ENCODE measurements around the gene B3GALT2. TPM values are rescaled to one million over a fixed set of nuclear protein-coding genes. Genes with fewer than 3 reads are reported as not detected.

Gene B3GALT2
- total and polyA plus RNA-seq, 9 of the 15 experiments (the other 6 are each of a cell fraction or from before 2014, with no cell fraction given): 0.03 TPM; not detected in 8

DNA sequence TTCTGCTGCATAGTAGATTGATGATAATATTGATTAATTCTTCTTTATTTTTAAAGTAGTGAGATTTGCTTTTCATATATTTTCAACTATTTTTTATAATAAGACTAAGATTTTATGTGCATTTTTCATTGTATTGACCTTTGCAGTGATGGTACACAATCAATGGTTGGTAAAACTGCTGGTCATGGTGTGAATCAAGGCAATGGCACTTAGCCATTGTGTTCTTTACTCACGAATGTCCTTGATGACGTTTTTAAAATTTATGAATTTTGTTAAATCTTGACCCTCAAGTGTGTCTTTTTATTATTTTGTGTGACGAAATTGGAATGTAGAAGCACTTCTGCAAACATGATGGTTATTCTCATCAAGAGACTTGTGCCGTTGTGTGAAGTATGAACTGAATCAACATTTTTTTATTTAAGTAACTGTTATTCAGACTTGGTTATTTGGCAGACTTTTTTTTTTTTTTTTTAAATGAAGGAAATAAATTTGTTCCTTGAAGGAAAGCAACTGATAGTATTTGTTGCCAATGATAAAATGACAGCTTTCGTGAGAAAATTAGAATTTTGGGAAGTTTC is 42.0 kb downstream of the B3GALT2 start:
- DNase-seq (ENCODE audit: extremely low read depth in 1 of 4, low spot score in 3 of 4) (no peak), FAIRE-seq (no peak), ATAC-seq (no peak)
- Histone ChIP-seq H3K4me3 (no peak overlapping the region), H3K4me1 (replicated peaks in 1 of 2; ENCODE audit: control insufficient read depth in 2 of 2, insufficient read depth in 2 of 2, low read length in 2 of 2) (no peaks in the 10 kb centered on the region), H2AFZ (ENCODE audit: low read depth, low read length) (no peak overlapping the region), H3K4me2 (ENCODE audit: insufficient read depth, low read length) (no peak overlapping the region), H3K9me3 (replicated peaks; ENCODE audit: control insufficient read depth, insufficient read depth, low read depth, low read length) (no peaks in the 10 kb centered on the region), H3K27ac (ENCODE audit: extremely low read depth, low read depth, low read length) (no peak overlapping the region), H3K27me3 (ENCODE audit: control insufficient read depth in 2 of 2, insufficient read depth in 2 of 2, low read length in 2 of 2) (no peaks in the 10 kb centered on the region), H3K36me3 (ENCODE audit: control insufficient read depth, insufficient read depth, low read length) (peaks cover 83% of the 10 kb centered on the region), H3K9ac (ENCODE audit: insufficient read depth in 1 of 2, low read depth in 2 of 2, low read length in 2 of 2) (no peak overlapping the region), H3K9me1 (ENCODE audit: control insufficient read depth, insufficient read depth, low read length) (no peaks in the 10 kb centered on the region), H4K20me1 (replicated peaks; ENCODE audit: control insufficient read depth, insufficient read depth, low read length) (no peaks in the 10 kb centered on the region), H3K79me2 (ENCODE audit: control insufficient read depth, insufficient read depth, low read length) (peaks cover 19% of the 10 kb centered on the region; the same call in 2 of the 3 replicates)
- POLR2A ChIA-PET: no interaction called here
- TF ChIP-seq BRCA1 (IDR thresholded peaks at IDR 0.05) (no peak), BRCA1 (CRISPR knock-in tag; IDR thresholded peaks at IDR 0.05) (no peak), CTBP1 (IDR thresholded peaks at IDR 0.05; ENCODE audit: borderline replicate concordance) (no peak), ZBTB8A (IDR thresholded peaks at IDR 0.05; ENCODE audit: partially characterized antibody) (no peak), EP300 (IDR thresholded peaks at IDR 0.05; ENCODE audit: low read length) (no peak), ZNF668 (CRISPR knock-in tag; IDR thresholded peaks at IDR 0.05) (no peak), HMGN3 (IDR thresholded peaks at IDR 0.05; ENCODE audit: borderline replicate concordance, extremely low read depth, insufficient read length, low read depth, low read length) (no peak), CC2D1A (IDR thresholded peaks at IDR 0.05) (no peak), KLF1 (tag; IDR thresholded peaks at IDR 0.05) (no peak), SP2 (IDR thresholded peaks at IDR 0.05; ENCODE audit: extremely low read depth, low read depth, low read length, poor library complexity, severe bottlenecking) (no peak)
- TF ChIP-seq, protein P1, sequence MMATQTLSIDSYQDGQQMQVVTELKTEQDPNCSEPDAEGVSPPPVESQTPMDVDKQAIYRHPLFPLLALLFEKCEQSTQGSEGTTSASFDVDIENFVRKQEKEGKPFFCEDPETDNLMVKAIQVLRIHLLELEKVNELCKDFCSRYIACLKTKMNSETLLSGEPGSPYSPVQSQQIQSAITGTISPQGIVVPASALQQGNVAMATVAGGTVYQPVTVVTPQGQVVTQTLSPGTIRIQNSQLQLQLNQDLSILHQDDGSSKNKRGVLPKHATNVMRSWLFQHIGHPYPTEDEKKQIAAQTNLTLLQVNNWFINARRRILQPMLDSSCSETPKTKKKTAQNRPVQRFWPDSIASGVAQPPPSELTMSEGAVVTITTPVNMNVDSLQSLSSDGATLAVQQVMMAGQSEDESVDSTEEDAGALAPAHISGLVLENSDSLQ (IDR thresholded peaks at IDR 0.05): no peak
- TF ChIP-seq, protein P2, sequence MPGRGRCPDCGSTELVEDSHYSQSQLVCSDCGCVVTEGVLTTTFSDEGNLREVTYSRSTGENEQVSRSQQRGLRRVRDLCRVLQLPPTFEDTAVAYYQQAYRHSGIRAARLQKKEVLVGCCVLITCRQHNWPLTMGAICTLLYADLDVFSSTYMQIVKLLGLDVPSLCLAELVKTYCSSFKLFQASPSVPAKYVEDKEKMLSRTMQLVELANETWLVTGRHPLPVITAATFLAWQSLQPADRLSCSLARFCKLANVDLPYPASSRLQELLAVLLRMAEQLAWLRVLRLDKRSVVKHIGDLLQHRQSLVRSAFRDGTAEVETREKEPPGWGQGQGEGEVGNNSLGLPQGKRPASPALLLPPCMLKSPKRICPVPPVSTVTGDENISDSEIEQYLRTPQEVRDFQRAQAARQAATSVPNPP (IDR thresholded peaks at IDR 0.05; ENCODE audit: borderline replicate concordance, insufficient read depth, insufficient read length): no peak
- TF ChIP-seq, protein P3, sequence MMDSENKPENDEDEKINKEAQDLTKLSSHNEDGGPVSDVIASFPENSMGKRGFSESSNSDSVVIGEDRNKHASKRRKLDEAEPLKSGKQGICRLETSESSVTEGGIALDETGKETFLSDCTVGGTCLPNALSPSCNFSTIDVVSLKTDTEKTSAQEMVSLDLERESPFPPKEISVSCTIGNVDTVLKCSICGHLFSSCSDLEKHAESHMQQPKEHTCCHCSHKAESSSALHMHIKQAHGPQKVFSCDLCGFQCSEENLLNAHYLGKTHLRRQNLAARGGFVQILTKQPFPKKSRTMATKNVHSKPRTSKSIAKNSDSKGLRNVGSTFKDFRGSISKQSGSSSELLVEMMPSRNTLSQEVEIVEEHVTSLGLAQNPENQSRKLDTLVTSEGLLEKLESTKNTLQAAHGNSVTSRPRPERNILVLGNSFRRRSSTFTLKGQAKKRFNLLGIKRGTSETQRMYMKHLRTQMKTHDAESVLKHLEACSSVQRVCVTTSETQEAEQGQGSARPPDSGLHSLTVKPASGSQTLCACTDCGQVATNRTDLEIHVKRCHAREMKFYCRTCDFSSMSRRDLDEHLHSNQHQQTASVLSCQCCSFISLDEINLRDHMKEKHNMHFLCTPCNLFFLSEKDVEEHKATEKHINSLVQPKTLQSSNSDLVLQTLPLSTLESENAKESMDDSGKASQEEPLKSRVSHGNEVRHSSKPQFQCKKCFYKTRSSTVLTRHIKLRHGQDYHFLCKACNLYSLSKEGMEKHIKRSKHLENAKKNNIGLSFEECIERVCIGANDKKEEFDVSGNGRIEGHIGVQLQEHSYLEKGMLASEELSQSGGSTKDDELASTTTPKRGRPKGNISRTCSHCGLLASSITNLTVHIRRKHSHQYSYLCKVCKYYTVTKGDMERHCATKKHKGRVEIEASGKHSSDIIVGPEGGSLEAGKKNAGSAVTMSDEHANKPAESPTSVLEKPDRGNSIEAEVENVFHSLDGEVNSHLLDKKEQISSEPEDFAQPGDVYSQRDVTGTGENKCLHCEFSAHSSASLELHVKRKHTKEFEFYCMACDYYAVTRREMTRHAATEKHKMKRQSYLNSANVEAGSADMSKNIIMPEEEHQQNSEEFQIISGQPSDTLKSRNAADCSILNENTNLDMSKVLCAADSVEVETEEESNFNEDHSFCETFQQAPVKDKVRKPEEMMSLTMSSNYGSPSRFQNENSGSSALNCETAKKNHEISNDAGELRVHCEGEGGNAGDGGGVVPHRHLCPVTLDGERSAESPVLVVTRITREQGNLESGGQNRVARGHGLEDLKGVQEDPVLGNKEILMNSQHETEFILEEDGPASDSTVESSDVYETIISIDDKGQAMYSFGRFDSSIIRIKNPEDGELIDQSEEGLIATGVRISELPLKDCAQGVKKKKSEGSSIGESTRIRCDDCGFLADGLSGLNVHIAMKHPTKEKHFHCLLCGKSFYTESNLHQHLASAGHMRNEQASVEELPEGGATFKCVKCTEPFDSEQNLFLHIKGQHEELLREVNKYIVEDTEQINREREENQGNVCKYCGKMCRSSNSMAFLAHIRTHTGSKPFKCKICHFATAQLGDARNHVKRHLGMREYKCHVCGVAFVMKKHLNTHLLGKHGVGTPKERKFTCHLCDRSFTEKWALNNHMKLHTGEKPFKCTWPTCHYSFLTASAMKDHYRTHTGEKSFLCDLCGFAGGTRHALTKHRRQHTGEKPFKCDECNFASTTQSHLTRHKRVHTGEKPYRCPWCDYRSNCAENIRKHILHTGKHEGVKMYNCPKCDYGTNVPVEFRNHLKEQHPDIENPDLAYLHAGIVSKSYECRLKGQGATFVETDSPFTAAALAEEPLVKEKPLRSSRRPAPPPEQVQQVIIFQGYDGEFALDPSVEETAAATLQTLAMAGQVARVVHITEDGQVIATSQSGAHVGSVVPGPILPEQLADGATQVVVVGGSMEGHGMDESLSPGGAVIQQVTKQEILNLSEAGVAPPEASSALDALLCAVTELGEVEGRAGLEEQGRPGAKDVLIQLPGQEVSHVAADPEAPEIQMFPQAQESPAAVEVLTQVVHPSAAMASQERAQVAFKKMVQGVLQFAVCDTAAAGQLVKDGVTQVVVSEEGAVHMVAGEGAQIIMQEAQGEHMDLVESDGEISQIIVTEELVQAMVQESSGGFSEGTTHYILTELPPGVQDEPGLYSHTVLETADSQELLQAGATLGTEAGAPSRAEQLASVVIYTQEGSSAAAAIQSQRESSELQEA (IDR thresholded peaks at IDR 0.05; ENCODE audit: low read depth): no peak
- intact Hi-C loops (cut with micrococcal nuclease): no loop called here
- in situ Hi-C loops (cut with MboI): no loop called here
- CTCF ChIA-PET (ENCODE audit: low intra/inter-chr PET ratio): no interaction called here
- 87% methylated on average over 5 of the region's 5 CpGs for WGBS (ENCODE audit: insufficient coverage, low coverage, missing lambda C conversion rate)
- BruUV-seq (replicated peaks): no TSS peak
